Tibial nerve (tissue), 4 donors: ENCODE data around the gene PIEZO1.
A peak's percentile ranks its signal among the peaks of the same experiment; 100 is the strongest.

Experiments used
- CTCF ChIP-seq, 5 experiments: fragments of 200-600 bp in 3 of 5; fragments of 450-650 bp in 2 of 5; sonication (generic) in 3 of 5; IDR thresholded peaks; one replicate each; pipeline ENCODE4 v1.5.1; 2016 to 2019; ENCODE audit warnings: antibody characterized with exemption in 5 of 5, mild to moderate bottlenecking in 3 of 5, moderate library complexity in 2 of 5
- EP300 ChIP-seq, 2 donors: sonication (generic); formaldehyde crosslinking; IDR thresholded peaks; one replicate each; pipeline ENCODE4 v1.6.1; 2017; ENCODE audit warnings: antibody characterized with exemption in 2 of 2, mild to moderate bottlenecking in 1 of 2
- POLR2A ChIP-seq, 2 donors: fragments of 450-650 bp; IDR thresholded peaks; one replicate each; pipeline ENCODE4 v1.6.1; 2017; ENCODE audit warnings: antibody characterized with exemption in 2 of 2, mild to moderate bottlenecking in 2 of 2, moderate library complexity in 2 of 2

- TF ChIP-seq CTCF (IDR thresholded peaks at IDR 0.05) (peak; percentile 88 to 99 (median 93)), POLR2A (IDR thresholded peaks at IDR 0.05) (peak; percentile 21 to 23), EP300 (IDR thresholded peaks at IDR 0.05) (peak in 1 of 2 donors; percentile 47)
These were observed at the start of gene PIEZO1 for GRCh38 chr16:88785106-88785924.
